ENCODE data around the gene NIT1. TPM values are rescaled to one million over a fixed set of nuclear protein-coding genes. Genes with fewer than 3 reads are reported as not detected.

NIT1 gene
- total and polyA plus RNA-seq, 2 donors (not counting 3 experiments of a cell fraction or from before 2014, with no cell fraction given), result 20.3 to 26.5 TPM

DNA sequence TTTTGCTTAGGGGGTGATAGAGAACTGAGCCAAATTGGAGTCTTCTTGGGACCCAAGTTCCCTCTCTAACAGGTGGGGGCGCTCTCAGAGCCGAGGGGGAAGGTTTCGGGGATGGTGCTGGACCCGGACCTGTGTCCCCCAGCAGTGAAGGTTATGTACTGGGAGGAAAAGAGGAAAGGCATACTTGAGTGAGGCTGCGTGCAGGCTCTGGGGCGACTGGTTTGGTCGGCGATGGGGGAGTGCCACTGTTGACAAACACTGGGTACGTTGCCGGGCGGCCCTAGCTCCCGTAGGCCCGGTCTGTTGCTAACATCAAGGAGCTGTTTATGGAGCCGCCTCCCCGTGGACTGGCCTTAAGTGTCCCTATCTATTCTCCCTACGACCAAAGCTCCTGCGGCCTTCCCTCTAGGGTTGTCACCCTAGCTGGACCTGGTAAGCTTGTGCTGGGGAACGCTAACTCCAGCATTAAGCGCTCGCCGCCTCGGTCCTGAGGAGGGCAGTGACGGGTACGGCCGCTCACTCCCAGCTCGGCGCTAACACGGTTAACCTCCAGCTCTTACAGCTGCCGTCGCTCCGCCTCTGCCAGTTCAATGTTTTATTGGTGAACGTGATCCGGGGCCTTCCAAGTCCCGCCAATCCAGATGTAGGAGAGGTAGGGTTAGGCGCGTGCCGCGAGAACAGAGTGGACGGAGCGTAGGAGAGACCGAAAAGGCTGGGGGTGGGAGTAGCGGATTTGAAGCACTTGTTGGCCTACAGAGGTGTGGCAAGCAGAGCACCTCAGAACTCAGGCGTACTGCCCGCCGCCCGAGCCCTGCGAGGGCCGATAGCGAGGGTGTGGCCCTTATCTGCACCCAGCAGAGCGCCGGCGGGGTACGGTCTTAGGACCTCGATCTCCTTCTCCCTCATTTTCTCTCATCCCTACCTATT is 48.1 kb downstream of the NIT1 start, which contains the start of gene PPOX:
PPOX (plus strand) TSS at position 685 of the 927 bp plus-strand sequence. CDS start 422 bp downstream, outside the sequence.
- FAIRE-seq, result peak; percentile 98
- no peaks in the 10 kb centered on the region for H3K27me3 ChIP-seq (ENCODE audit: control insufficient read depth in 2 of 2, insufficient read depth in 2 of 2, low read length in 2 of 2)
- intact Hi-C loops (cut with micrococcal nuclease) (loop anchor here (1.0 to 2.0 kb wide), 4 partner anchors 11 to 217 kb away; partner anchors contain the start of gene B4GALT3), dilution Hi-C loops (cut with MboI; ENCODE audit: extremely low pct_ligation_motif_present, low sequenced_read_pairs) (no loop called here)
- H3K4me1 ChIP-seq (ENCODE audit: control insufficient read depth, extremely low read depth, insufficient read depth, low read length), result peaks cover 16% of the 10 kb centered on the region
- H4K20me1 ChIP-seq (replicated peaks; ENCODE audit: control insufficient read depth, extremely low read depth, insufficient read depth, low read length), result no peaks in the 10 kb centered on the region
- no peaks in the 10 kb centered on the region for H3K9me3 ChIP-seq (replicated peaks; ENCODE audit: control insufficient read depth, insufficient read depth, low read length)
- no peaks in the 10 kb centered on the region for H3K9me1 ChIP-seq (replicated peaks; ENCODE audit: control insufficient read depth, extremely low read depth, insufficient read depth, low read length)
- H3K4me2 ChIP-seq (ENCODE audit: insufficient read depth, low read length), result peak within 1 kb of the TSS; percentile 93
- TSS peak; percentile 70 for BruUV-seq (replicated peaks)
- peak within 1 kb of the TSS; percentile 74 for H3K27ac ChIP-seq (ENCODE audit: insufficient read depth, low read depth, low read length)
- H3K9ac ChIP-seq (replicated peaks; ENCODE audit: extremely low read depth, insufficient read depth, low read length), result peak within 1 kb of the TSS; percentile 82
- peak; percentile 99 for DNase-seq (ENCODE audit: low read depth, low spot score)
- H2AFZ ChIP-seq (ENCODE audit: low read depth, low read length), result peak within 1 kb of the TSS; percentile 79
- CTCF ChIA-PET, result interaction anchor here (0.6 to 3.1 kb wide), 22 partner anchors 8 to 216 kb away, joined by 3 to 35 read pairs (median 4); partner anchors contain the start of genes ADAMTS4, B4GALT3, CFAP126 and DEDD
- H3K79me2 ChIP-seq (ENCODE audit: control insufficient read depth, insufficient read depth, low read length), result no peaks in the 10 kb centered on the region
- TF ChIP-seq EZH2 (IDR thresholded peaks at IDR 0.05; ENCODE audit: borderline replicate concordance, low read depth, low read length, severe bottlenecking) (no peak), MYC (IDR thresholded peaks at IDR 0.05; ENCODE audit: low read depth, low read length) (no peak), JUN (IDR thresholded peaks at IDR 0.05; ENCODE audit: borderline replicate concordance, insufficient read depth, insufficient read length, low read depth) (no peak), POLR2AphosphoS5 (IDR thresholded peaks at IDR 0.05; ENCODE audit: insufficient read depth, low read depth, low read length) (peak; percentile 71), POLR2A (IDR thresholded peaks at IDR 0.05; ENCODE audit: low read depth, low read length) (peak; percentile 21), GATA2 (IDR thresholded peaks at IDR 0.05; ENCODE audit: insufficient read depth, insufficient read length, low read depth, low read length) (no peak), FOS (IDR thresholded peaks at IDR 0.05; ENCODE audit: borderline replicate concordance, insufficient read depth, low read length) (no peak)
- TF ChIP-seq, protein P1, sequence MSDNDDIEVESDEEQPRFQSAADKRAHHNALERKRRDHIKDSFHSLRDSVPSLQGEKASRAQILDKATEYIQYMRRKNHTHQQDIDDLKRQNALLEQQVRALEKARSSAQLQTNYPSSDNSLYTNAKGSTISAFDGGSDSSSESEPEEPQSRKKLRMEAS (IDR thresholded peaks at IDR 0.05; ENCODE audit: insufficient read depth, insufficient read length), result peak; percentile 63
- TF ChIP-seq, protein P2, sequence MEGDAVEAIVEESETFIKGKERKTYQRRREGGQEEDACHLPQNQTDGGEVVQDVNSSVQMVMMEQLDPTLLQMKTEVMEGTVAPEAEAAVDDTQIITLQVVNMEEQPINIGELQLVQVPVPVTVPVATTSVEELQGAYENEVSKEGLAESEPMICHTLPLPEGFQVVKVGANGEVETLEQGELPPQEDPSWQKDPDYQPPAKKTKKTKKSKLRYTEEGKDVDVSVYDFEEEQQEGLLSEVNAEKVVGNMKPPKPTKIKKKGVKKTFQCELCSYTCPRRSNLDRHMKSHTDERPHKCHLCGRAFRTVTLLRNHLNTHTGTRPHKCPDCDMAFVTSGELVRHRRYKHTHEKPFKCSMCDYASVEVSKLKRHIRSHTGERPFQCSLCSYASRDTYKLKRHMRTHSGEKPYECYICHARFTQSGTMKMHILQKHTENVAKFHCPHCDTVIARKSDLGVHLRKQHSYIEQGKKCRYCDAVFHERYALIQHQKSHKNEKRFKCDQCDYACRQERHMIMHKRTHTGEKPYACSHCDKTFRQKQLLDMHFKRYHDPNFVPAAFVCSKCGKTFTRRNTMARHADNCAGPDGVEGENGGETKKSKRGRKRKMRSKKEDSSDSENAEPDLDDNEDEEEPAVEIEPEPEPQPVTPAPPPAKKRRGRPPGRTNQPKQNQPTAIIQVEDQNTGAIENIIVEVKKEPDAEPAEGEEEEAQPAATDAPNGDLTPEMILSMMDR (IDR thresholded peaks at IDR 0.05; ENCODE audit: extremely low read depth in 1 of 2, insufficient read depth in 1 of 2, low read depth in 1 of 2, low read length in 2 of 2), result peak; percentile 42 to 60
- POLR2A ChIA-PET, result interaction anchor here (0.5 to 2.2 kb wide), 6 partner anchors 10 to 216 kb away, joined by 3 to 8 read pairs (median 4); partner anchors contain the start of genes NDUFS2 and TOMM40L
- peaks cover 2 to 20% of the 10 kb centered on the region in 2 experiments for H3K36me3 ChIP-seq (ENCODE audit: control insufficient read depth in 2 of 2, extremely low read depth in 1 of 2, insufficient read depth in 2 of 2, low read length in 2 of 2)
- peak within 1 kb of the TSS; percentile 81 to 87 (median 87) for H3K4me3 ChIP-seq (replicated peaks in 1 of 3; ENCODE audit: insufficient read depth in 1 of 3, low read depth in 1 of 3, low read length in 3 of 3)

Data from endothelial cell of umbilical vein (primary cell).